Parathyroid adenoma (tissue), 2 donors: ENCODE data around the gene CCDC200.
"Not testable (repeated sequence)": the region's sequence is repeated elsewhere in the genome, so short reads cannot be mapped to it uniquely, and the experiment has no call there.

Source experiments
- H2AFZ ChIP-seq: fragments of 300-600 bp; sonication (generic); one replicate; pipeline ENCODE4 v1.7.0; 2017; ENCODE audit warnings: antibody characterized with exemption, mild to moderate bottlenecking
- H3K27ac ChIP-seq: fragments of 300-600 bp; sonication (generic); one replicate; pipeline ENCODE4 v1.7.0; 2017
- H3K27me3 ChIP-seq: fragments of 300-600 bp; sonication (generic); one replicate; pipeline ENCODE4 v1.7.0; 2017; ENCODE audit warnings: low read length; ENCODE audit not compliant: control insufficient read depth, insufficient read depth
- H3K36me3 ChIP-seq: fragments of 300-600 bp; sonication (generic); one replicate; pipeline ENCODE4 v1.7.0; 2017; ENCODE audit warnings: low read length; ENCODE audit not compliant: control insufficient read depth, insufficient read depth
- H3K4me1 ChIP-seq: fragments of 300-600 bp; sonication (generic); one replicate; pipeline ENCODE4 v1.7.0; 2017; ENCODE audit warnings: control low read depth
- H3K4me2 ChIP-seq: fragments of 300-600 bp; sonication (generic); one replicate; pipeline ENCODE4 v1.7.0; 2017; ENCODE audit warnings: low read length
- H3K4me3 ChIP-seq: fragments of 300-600 bp; sonication (generic); one replicate; pipeline ENCODE4 v1.7.0; 2017; ENCODE audit warnings: low read depth, low read length
- H3K79me2 ChIP-seq: fragments of 300-600 bp; sonication (generic); one replicate; pipeline ENCODE4 v1.7.0; 2017; ENCODE audit warnings: control low read depth
- H3K9ac ChIP-seq: fragments of 300-600 bp; sonication (generic); one replicate; pipeline ENCODE4 v1.7.0; 2017; ENCODE audit warnings: mild to moderate bottlenecking
- H3K9me3 ChIP-seq: fragments of 300-600 bp; sonication (generic); one replicate; pipeline ENCODE4 v1.7.0; 2017; ENCODE audit warnings: low read length; ENCODE audit not compliant: control insufficient read depth
- CTCF ChIP-seq: fragments of 300-600 bp; sonication (generic); IDR thresholded peaks from one replicate; pipeline ENCODE4 v1.7.0; 2017; ENCODE audit warnings: antibody characterized with exemption, mild to moderate bottlenecking
- donor health status: primary hyperparathyroidism.

CCDC200 gene

GRCh38 chr17:43199633-43200032 lies 28.8 kb downstream of the CCDC200 start:
- TF ChIP-seq CTCF = no peak
- H3K36me3 ChIP-seq = no peaks in the 10 kb centered on the region
- no peaks in the 10 kb centered on the region for H3K27me3 ChIP-seq

GRCh38 chr17:43193251-43193650 lies 35.2 kb downstream of the CCDC200 start:
- TF ChIP-seq CTCF = no peak
- no peaks in the 10 kb centered on the region for H3K27me3 ChIP-seq
- no peak overlapping the region for H3K4me2 ChIP-seq
- no peak overlapping the region for H3K4me3 ChIP-seq
- no peak overlapping the region for H3K27ac ChIP-seq
- no peak overlapping the region for H3K9ac ChIP-seq
- H3K4me1 ChIP-seq = no peaks in the 10 kb centered on the region
- no peaks in the 10 kb centered on the region for H3K36me3 ChIP-seq
- no peaks in the 10 kb centered on the region for H3K9me3 ChIP-seq
- no peak overlapping the region for H2AFZ ChIP-seq
- peaks cover 6% of the 10 kb centered on the region for H3K79me2 ChIP-seq

More at GRCh38 chr17:43199633-43200032, 28.8 kb downstream of the CCDC200 start:
- H3K27ac ChIP-seq = no peak overlapping the region
- H3K4me3 ChIP-seq = no peak overlapping the region
- H3K9me3 ChIP-seq = no peaks in the 10 kb centered on the region
- H3K4me1 ChIP-seq = no peaks in the 10 kb centered on the region
- no peak overlapping the region for H2AFZ ChIP-seq
- peaks cover 3% of the 10 kb centered on the region for H3K79me2 ChIP-seq
- H3K4me2 ChIP-seq = no peak overlapping the region
- H3K9ac ChIP-seq = no peak overlapping the region

GRCh38 chr17:43186656-43187055 lies 41.8 kb downstream of the CCDC200 start:
- H2AFZ ChIP-seq, H3K9me3 ChIP-seq, H3K4me2 ChIP-seq, H3K4me1 ChIP-seq, H3K36me3 ChIP-seq, H3K27me3 ChIP-seq, H3K9ac ChIP-seq, H3K79me2 ChIP-seq, H3K4me3 ChIP-seq, H3K27ac ChIP-seq: not testable (repeated sequence)

- H3K27ac ChIP-seq = no peak overlapping the region
These were observed 44.5 kb downstream of the CCDC200 start for GRCh38 chr17:43183921-43184320.

GRCh38 chr17:43176119-43176570 lies 52.3 kb downstream of the CCDC200 start:
- H3K4me3 ChIP-seq = no peak overlapping the region

More at GRCh38 chr17:43183921-43184320, 44.5 kb downstream of the CCDC200 start:
- Histone ChIP-seq H3K9me3 (no peaks in the 10 kb centered on the region), H3K4me2 (no peak overlapping the region), H2AFZ (no peak overlapping the region), H3K9ac (no peak overlapping the region), H3K4me3 (no peak overlapping the region), H3K4me1 (no peaks in the 10 kb centered on the region), H3K79me2 (peaks cover 24% of the 10 kb centered on the region), H3K36me3 (no peaks in the 10 kb centered on the region), H3K27me3 (no peaks in the 10 kb centered on the region)
- TF ChIP-seq CTCF = no peak

More at GRCh38 chr17:43176119-43176570, 52.3 kb downstream of the CCDC200 start:
- Histone ChIP-seq H3K9me3 (no peaks in the 10 kb centered on the region), H3K79me2 (peaks cover 56% of the 10 kb centered on the region), H2AFZ (no peak overlapping the region), H3K4me2 (no peak overlapping the region), H3K36me3 (no peaks in the 10 kb centered on the region), H3K4me1 (peaks cover 19% of the 10 kb centered on the region), H3K9ac (no peak overlapping the region), H3K27ac (no peak overlapping the region), H3K27me3 (no peaks in the 10 kb centered on the region)
- TF ChIP-seq CTCF = no peak
